SK-N-SH (cell line): ENCODE results near the gene STARD3NL. TPM values are rescaled to one million over a fixed set of nuclear protein-coding genes. Genes with fewer than 3 reads are reported as not detected.
"Not testable (repeated sequence)": the region's sequence is repeated elsewhere in the genome, so short reads cannot be mapped to it uniquely, and the experiment has no call there.

Experiments used
- CTCF ChIA-PET: fragments of 300-600, 350-600 bp; formaldehyde crosslinking; extraction: SDS; loops from one replicate; lab custom pipeline; 2021; lab: Yijun Ruan, JAX
- POLR2A ChIA-PET: fragments of 350-600 bp; sonication (Branson Sonifier 250); formaldehyde crosslinking; extraction: SDS; loops from one replicate; lab custom pipeline; 2020; ENCODE audit warnings: antibody characterized with exemption, inconsistent platforms; lab: Yijun Ruan, JAX
- DNase-seq: peaks from one replicate; pipeline ENCODE4 v3.0.0; 2012
- H2AFZ ChIP-seq: fragments of 200-600 bp; sonication (generic); 2 replicates; pipeline ENCODE4 v1.8.1; 2016; ENCODE audit warnings: antibody characterized with exemption, mild to moderate bottlenecking, low read depth
- H3F3A ChIP-seq: fragments of 200-600 bp; sonication (generic); replicated peaks from 2 replicates; pipeline ENCODE3; 2016; ENCODE audit warnings: antibody characterized with exemption, mild to moderate bottlenecking; ENCODE audit not compliant: insufficient read depth
- H3K27ac ChIP-seq, 2 experiments: fragments of 200-500 bp in 1 of 2; fragments of 200-600 bp in 1 of 2; sonication (Bioruptor generic) in 1 of 2; sonication (generic), shearing (Covaris generic) in 1 of 2; 2 replicates each; pipeline versions ENCODE4 v1.5.1 to v1.6.1; 2014 to 2016; ENCODE audit warnings: low read depth in 2 of 2, inconsistent platforms in 1 of 2, low read length in 1 of 2, mild to moderate bottlenecking in 1 of 2, mixed read lengths in 1 of 2
- H3K27me3 ChIP-seq: fragments of 200-600 bp; sonication (generic), shearing (Covaris generic); 2 replicates; pipeline ENCODE4 v1.6.1; 2016; ENCODE audit warnings: mixed run types; ENCODE audit not compliant: insufficient read depth
- H3K36me3 ChIP-seq, 2 experiments: fragments of 200-500 bp in 1 of 2; fragments of 200-600 bp in 1 of 2; sonication (Bioruptor generic) in 1 of 2; sonication (generic) in 1 of 2; replicated peaks in 1 of 2; 2 replicates each; pipeline versions ENCODE3 to v1.5.1; 2014 to 2016; ENCODE audit warnings: low read length in 1 of 2, mild to moderate bottlenecking in 1 of 2; ENCODE audit not compliant: insufficient read depth in 2 of 2, control insufficient read depth in 1 of 2
- H3K4me1 ChIP-seq, 2 experiments: fragments of 200-500 bp in 1 of 2; fragments of 200-600 bp in 1 of 2; sonication (Bioruptor generic) in 1 of 2; sonication (generic), shearing (Covaris generic) in 1 of 2; 2 replicates each; pipeline versions ENCODE4 v1.5.1 to v1.6.1; 2014 to 2016; ENCODE audit warnings: low read depth in 1 of 2, low read length in 1 of 2, mixed run types in 1 of 2; ENCODE audit not compliant: insufficient read depth in 2 of 2, control insufficient read depth in 1 of 2
- H3K4me2 ChIP-seq: fragments of 200-600 bp; sonication (generic), shearing (Covaris generic); 2 replicates; pipeline ENCODE4 v1.6.1; 2017; ENCODE audit warnings: mixed run types
- H3K4me3 ChIP-seq, 2 experiments: fragments of 200-500 bp in 1 of 2; fragments of 200-600 bp in 1 of 2; sonication (Bioruptor generic) in 1 of 2; sonication (generic), shearing (Covaris generic) in 1 of 2; 2 replicates each; pipeline versions ENCODE4 v1.5.1 to v1.8.1; 2014 to 2016; ENCODE audit warnings: low read depth in 2 of 2, inconsistent platforms in 1 of 2, low read length in 1 of 2, mild to moderate bottlenecking in 1 of 2, mixed read lengths in 1 of 2, moderate library complexity in 1 of 2
- H3K79me2 ChIP-seq: fragments of 200-600 bp; sonication (generic); 2 replicates; pipeline ENCODE4 v1.8.1; 2017; ENCODE audit warnings: mild to moderate bottlenecking; ENCODE audit not compliant: insufficient read depth
- H3K9ac ChIP-seq: fragments of 200-600 bp; sonication (generic); 2 replicates; pipeline ENCODE4 v1.6.1; 2017; ENCODE audit warnings: mixed run types
- H3K9me2 ChIP-seq: fragments of 200-600 bp; sonication (generic); 2 replicates; pipeline ENCODE4 v1.6.1; 2017; ENCODE audit warnings: mixed run types
- H3K9me3 ChIP-seq: fragments of 200-600 bp; sonication (generic); 2 replicates; pipeline ENCODE4 v1.6.1; 2017; ENCODE audit warnings: mixed run types, mild to moderate bottlenecking, moderate library complexity
- H4K20me1 ChIP-seq: fragments of 200-600 bp; sonication (generic); 2 replicates; pipeline ENCODE4 v1.6.1; 2017; ENCODE audit warnings: mild to moderate bottlenecking, mixed run types; ENCODE audit not compliant: insufficient read depth
- CHD2 ChIP-seq: fragments of 150-350 bp; IDR thresholded peaks from 2 replicates; pipeline ENCODE4 v1.6.1; 2018; ENCODE audit warnings: low read length; ENCODE audit not compliant: partially characterized antibody
- EP300 ChIP-seq, 2 experiments: IDR thresholded peaks; 2 replicates each; pipeline versions ENCODE4 v1.4.0 to v1.6.1; 2012; ENCODE audit warnings: borderline replicate concordance in 1 of 2, low read depth in 1 of 2, low read length in 1 of 2
- FOXJ3 ChIP-seq: sonication (generic); formaldehyde crosslinking; IDR thresholded peaks from 2 replicates; pipeline ENCODE4 v1.5.1; 2020; ENCODE audit warnings: mild to moderate bottlenecking, missing genetic modification reagents
- FOXM1 ChIP-seq: IDR thresholded peaks from 2 replicates; pipeline ENCODE4 v1.4.0; 2012; ENCODE audit warnings: low read depth, mild to moderate bottlenecking
- GABPA ChIP-seq: IDR thresholded peaks from 2 replicates; pipeline ENCODE4 v1.4.0; 2012; ENCODE audit warnings: low read depth, mild to moderate bottlenecking
- GATA2 ChIP-seq: sonication (generic); formaldehyde crosslinking; IDR thresholded peaks from 2 replicates; pipeline ENCODE4 v1.5.0; 2020; ENCODE audit warnings: mild to moderate bottlenecking, missing genetic modification reagents
- JUND ChIP-seq: IDR thresholded peaks from 2 replicates; pipeline ENCODE4 v1.4.0; 2012
- MEF2A ChIP-seq: IDR thresholded peaks from 2 replicates; pipeline ENCODE4 v1.4.0; 2012; ENCODE audit warnings: low read depth, borderline replicate concordance
- MXI1 ChIP-seq: IDR thresholded peaks from 2 replicates; pipeline ENCODE4 v1.6.1; 2012; ENCODE audit warnings: mild to moderate bottlenecking, low read depth, low read length, improper control_type of control experiment
- POLR2AphosphoS5 ChIP-seq: IDR thresholded peaks from 2 replicates; pipeline ENCODE4 v1.6.1; 2012; ENCODE audit warnings: low read depth, low read length
- RAD21 ChIP-seq: IDR thresholded peaks from 2 replicates; pipeline ENCODE4 v1.6.1; 2012; ENCODE audit warnings: mild to moderate bottlenecking, low read length
- RCOR1 ChIP-seq: fragments of 150-350 bp; IDR thresholded peaks from 2 replicates; pipeline ENCODE4 v1.6.1; 2017; ENCODE audit warnings: antibody characterized with exemption, low read length
- SIN3A ChIP-seq: IDR thresholded peaks from 2 replicates; pipeline ENCODE4 v1.6.1; 2012; ENCODE audit warnings: low read depth, mild to moderate bottlenecking, low read length, moderate library complexity, borderline replicate concordance
- TAF1 ChIP-seq: IDR thresholded peaks from 2 replicates; pipeline ENCODE4 v1.6.1; 2012; ENCODE audit warnings: low read depth, mild to moderate bottlenecking, low read length, moderate library complexity, borderline replicate concordance
- TCF12 ChIP-seq: IDR thresholded peaks from 2 replicates; pipeline ENCODE4 v1.4.0; 2012
- YY1 ChIP-seq: IDR thresholded peaks from 2 replicates; pipeline ENCODE4 v1.4.0; 2012; ENCODE audit warnings: low read depth, mild to moderate bottlenecking
- WGBS: methylation state at CpG from one replicate; pipeline ENCODE4 v1.1.6; 2017; ENCODE audit warnings: low lambda C conversion rate; 5-methylcytosine and 5-hydroxymethylcytosine counted together
- polyA plus RNA-seq, 3 experiments: library from polyadenylated mRNA; depleted of rRNA; stranded (reverse); fragments of >200 nt; gene quantifications; 2 replicates each; pipeline ENCODE4 v1.2.3, GENCODE V29; 2012
- TF ChIP-seq, protein P1 (sequence below): IDR thresholded peaks from 2 replicates; pipeline ENCODE4 v1.4.0; 2012; ENCODE audit warnings: low read depth
- TF ChIP-seq, protein P2 (sequence below): IDR thresholded peaks from 2 replicates; pipeline ENCODE4; 2012
- TF ChIP-seq, protein P3 (sequence below): fragments of 150-350 bp; IDR thresholded peaks from 2 replicates; pipeline ENCODE4 v1.6.1; 2017; ENCODE audit warnings: antibody characterized with exemption, low read length, low read depth, borderline replicate concordance
- TF ChIP-seq, protein P4 (sequence below): IDR thresholded peaks from 2 replicates; pipeline ENCODE4 v1.4.0; 2012; ENCODE audit warnings: low read depth, borderline replicate concordance

Gene STARD3NL
- polyA plus RNA-seq, 1 of the 3 experiments (the other 2 are of a cell fraction): 46.3 TPM

DNA sequence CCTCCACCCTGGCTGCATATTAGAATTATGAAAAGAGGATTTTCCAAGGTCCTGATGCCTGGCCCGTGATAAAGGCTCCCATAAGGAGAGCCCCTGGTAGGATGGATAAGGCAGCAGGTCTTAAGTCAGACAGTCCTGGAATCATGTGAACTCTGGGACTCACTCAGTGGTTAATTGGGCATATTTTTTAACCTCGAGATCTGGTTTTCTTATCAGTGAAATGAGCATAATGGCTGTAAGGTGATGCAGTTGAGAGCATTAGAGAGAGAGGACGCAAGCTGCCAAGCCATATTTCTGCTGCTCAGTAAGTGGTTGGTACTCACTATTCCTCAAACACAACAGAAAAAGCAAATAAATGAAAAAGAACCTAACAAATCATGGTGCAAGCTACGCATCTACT lies 57.6 kb downstream of the STARD3NL start:
- Histone ChIP-seq H3K9me3 (no peaks in the 10 kb centered on the region), H3K79me2 (no peaks in the 10 kb centered on the region), H3K9ac (no peak overlapping the region), H3K27ac (no peak overlapping the region), H2AFZ (no peak overlapping the region), H3K4me2 (no peak overlapping the region), H3K27me3 (no peaks in the 10 kb centered on the region), H3K4me1 (peaks cover 0 to 4% of the 10 kb centered on the region in 2 experiments; a peak in 1 of 4 replicates), H4K20me1 (no peaks in the 10 kb centered on the region), H3K4me3 (no peak overlapping the region), H3K9me2 (no peaks in the 10 kb centered on the region), H3F3A (no peaks in the 10 kb centered on the region), H3K36me3 (peaks cover 0 to 4% of the 10 kb centered on the region in 2 experiments)
- DNase-seq: peak; percentile 47
- no peak for TF ChIP-seq JUND
- no peak for TF ChIP-seq GABPA
- TF ChIP-seq YY1: no peak
- no peak for TF ChIP-seq TAF1
- TF ChIP-seq CHD2: no peak
- TF ChIP-seq, protein P1, sequence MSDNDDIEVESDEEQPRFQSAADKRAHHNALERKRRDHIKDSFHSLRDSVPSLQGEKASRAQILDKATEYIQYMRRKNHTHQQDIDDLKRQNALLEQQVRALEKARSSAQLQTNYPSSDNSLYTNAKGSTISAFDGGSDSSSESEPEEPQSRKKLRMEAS: no peak
- TF ChIP-seq RCOR1: 0 out of 2 replicates have a peak, but pooled peaks have one; percentile 41
- peak; percentile 69 for TF ChIP-seq GATA2 (CRISPR knock-in tag)
- no peak for TF ChIP-seq RAD21
- ChIA-PET CTCF (interaction anchor here (1.1 to 7.5 kb wide), 6 partner anchors 13 to 134 kb away, joined by 3 to 53 read pairs (median 12); no protein-coding TSS in a partner anchor), POLR2A (interaction anchor here (0.9 kb wide), 1 partner anchor 9 kb away, joined by 3 read pairs; no protein-coding TSS in a partner anchor)
- WGBS: 58% methylated on average over 4 of the region's 4 CpGs

DNA sequence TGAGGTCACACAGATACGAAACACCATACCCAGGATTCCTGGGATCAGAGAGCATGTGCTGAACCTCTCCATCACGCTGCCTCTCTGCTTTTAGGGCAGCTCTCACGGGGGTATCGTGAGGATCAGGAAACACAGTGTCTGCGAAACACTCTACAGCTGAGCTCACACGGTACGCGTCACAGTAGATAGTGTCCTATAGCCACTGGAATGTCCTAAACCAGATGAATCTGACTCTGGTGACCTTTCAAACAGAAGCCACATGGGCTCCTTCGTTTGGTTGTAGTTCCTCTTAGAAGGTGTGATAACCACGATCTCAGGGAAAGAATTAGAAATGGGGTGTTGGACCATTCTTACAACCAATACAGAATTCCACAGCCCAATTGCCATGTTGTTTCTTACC lies 61.1 kb downstream of the STARD3NL start:
- CTCF ChIA-PET, H3K27me3 ChIP-seq, H3K9ac ChIP-seq, H3K36me3 ChIP-seq, H3K27ac ChIP-seq, H3K9me3 ChIP-seq, H3K9me2 ChIP-seq, H3K4me1 ChIP-seq, DNase-seq, H3K4me2 ChIP-seq, H3K4me3 ChIP-seq, POLR2A ChIA-PET, H3K79me2 ChIP-seq, H2AFZ ChIP-seq, H4K20me1 ChIP-seq, H3F3A ChIP-seq: not testable (repeated sequence)
- WGBS: 69% methylated on average over 10 of the region's 10 CpGs

DNA sequence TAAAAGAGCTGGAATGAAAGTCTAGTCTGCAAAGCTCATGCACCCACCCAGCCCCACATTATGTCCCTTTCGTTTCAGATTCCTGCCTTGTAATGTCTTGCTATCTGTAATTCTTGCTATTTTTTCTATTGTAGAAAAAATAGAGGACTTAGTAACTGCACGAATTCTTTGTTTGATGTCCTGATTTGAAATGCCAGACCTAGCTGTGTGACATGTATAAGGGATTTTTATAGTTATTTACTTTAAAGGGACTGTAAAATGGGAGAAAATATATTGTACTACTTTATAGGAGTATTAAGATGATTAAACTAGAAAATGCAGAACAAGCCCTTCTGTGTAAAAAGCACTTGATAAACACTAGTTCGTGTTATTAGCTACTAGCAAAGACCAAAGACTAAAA lies 63.0 kb downstream of the STARD3NL start:
- Histone ChIP-seq H3K36me3 (no peaks in the 10 kb centered on the region), H3K27me3 (no peaks in the 10 kb centered on the region), H3K9me3 (no peaks in the 10 kb centered on the region), H3K9me2 (no peaks in the 10 kb centered on the region), H3K27ac (no peak overlapping the region), H2AFZ (no peak overlapping the region), H3K9ac (no peak overlapping the region), H3K4me3 (no peak overlapping the region), H3F3A (no peaks in the 10 kb centered on the region), H3K79me2 (no peaks in the 10 kb centered on the region), H3K4me1 (no peaks in the 10 kb centered on the region), H3K4me2 (no peak overlapping the region), H4K20me1 (no peaks in the 10 kb centered on the region)
- POLR2A ChIA-PET: no interaction called here
- no peak for DNase-seq
- CTCF ChIA-PET: interaction anchor here (0.9 to 1.8 kb wide), 2 partner anchors 18 to 26 kb away, joined by 3 read pairs; no protein-coding TSS in a partner anchor
- WGBS: 24% methylated on average over 3 of the region's 3 CpGs
- TF ChIP-seq, protein P2, sequence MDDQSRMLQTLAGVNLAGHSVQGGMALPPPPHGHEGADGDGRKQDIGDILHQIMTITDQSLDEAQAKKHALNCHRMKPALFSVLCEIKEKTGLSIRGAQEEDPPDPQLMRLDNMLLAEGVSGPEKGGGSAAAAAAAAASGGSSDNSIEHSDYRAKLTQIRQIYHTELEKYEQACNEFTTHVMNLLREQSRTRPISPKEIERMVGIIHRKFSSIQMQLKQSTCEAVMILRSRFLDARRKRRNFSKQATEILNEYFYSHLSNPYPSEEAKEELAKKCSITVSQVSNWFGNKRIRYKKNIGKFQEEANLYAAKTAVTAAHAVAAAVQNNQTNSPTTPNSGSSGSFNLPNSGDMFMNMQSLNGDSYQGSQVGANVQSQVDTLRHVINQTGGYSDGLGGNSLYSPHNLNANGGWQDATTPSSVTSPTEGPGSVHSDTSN: no peak
- TF ChIP-seq SIN3A: no peak
- TF ChIP-seq EP300 (IDR thresholded peaks at IDR 0.05; ENCODE audit: borderline replicate concordance in 1 of 2, low read depth in 1 of 2, low read length in 1 of 2): no peak
- no peak for TF ChIP-seq MXI1
- TF ChIP-seq RAD21: no peak
- TF ChIP-seq TCF12: no peak
- no peak for TF ChIP-seq FOXM1
- no peak for TF ChIP-seq MEF2A
- no peak for TF ChIP-seq GATA2 (CRISPR knock-in tag)
- no peak for TF ChIP-seq POLR2AphosphoS5
- no peak for TF ChIP-seq FOXJ3 (CRISPR knock-in tag)
- TF ChIP-seq, protein P3, sequence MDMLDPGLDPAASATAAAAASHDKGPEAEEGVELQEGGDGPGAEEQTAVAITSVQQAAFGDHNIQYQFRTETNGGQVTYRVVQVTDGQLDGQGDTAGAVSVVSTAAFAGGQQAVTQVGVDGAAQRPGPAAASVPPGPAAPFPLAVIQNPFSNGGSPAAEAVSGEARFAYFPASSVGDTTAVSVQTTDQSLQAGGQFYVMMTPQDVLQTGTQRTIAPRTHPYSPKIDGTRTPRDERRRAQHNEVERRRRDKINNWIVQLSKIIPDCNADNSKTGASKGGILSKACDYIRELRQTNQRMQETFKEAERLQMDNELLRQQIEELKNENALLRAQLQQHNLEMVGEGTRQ: no peak
- TF ChIP-seq, protein P4, sequence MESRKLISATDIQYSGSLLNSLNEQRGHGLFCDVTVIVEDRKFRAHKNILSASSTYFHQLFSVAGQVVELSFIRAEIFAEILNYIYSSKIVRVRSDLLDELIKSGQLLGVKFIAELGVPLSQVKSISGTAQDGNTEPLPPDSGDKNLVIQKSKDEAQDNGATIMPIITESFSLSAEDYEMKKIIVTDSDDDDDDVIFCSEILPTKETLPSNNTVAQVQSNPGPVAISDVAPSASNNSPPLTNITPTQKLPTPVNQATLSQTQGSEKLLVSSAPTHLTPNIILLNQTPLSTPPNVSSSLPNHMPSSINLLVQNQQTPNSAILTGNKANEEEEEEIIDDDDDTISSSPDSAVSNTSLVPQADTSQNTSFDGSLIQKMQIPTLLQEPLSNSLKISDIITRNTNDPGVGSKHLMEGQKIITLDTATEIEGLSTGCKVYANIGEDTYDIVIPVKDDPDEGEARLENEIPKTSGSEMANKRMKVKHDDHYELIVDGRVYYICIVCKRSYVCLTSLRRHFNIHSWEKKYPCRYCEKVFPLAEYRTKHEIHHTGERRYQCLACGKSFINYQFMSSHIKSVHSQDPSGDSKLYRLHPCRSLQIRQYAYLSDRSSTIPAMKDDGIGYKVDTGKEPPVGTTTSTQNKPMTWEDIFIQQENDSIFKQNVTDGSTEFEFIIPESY: no peak
